H1 (cell line): ENCODE results near the gene HTR2C.

ENCODE experiments used
- CHD2 ChIP-seq: IDR thresholded peaks from 2 replicates; pipeline ENCODE4 v1.6.1; 2012; ENCODE audit warnings: low read length, improper control_type of control experiment
- CTCF ChIP-seq, 3 experiments: IDR thresholded peaks; 1 replicate in 2 of 3; 2 replicates in 1 of 3; pipeline versions ENCODE4 v1.5.1 to v1.6.1; 2011; ENCODE audit warnings: low read length in 3 of 3, mild to moderate bottlenecking in 3 of 3, inconsistent platforms in 2 of 3, low read depth in 1 of 3, moderate library complexity in 1 of 3; ENCODE audit not compliant: insufficient read depth in 1 of 3; ENCODE audit errors: control extremely low read depth in 1 of 3
- EZH2 ChIP-seq: fragments of 200-600 bp; sonication (generic); IDR thresholded peaks from 2 replicates; pipeline ENCODE4 v1.7.1; 2012; ENCODE audit warnings: low read depth, mild to moderate bottlenecking, moderate library complexity, low read length, inconsistent platforms; ENCODE audit not compliant: severe bottlenecking
- POLR2A ChIP-seq, 2 experiments: IDR thresholded peaks; 1 replicate in 1 of 2; 2 replicates in 1 of 2; pipeline ENCODE4 v1.6.1; 2011; ENCODE audit warnings: low read depth in 2 of 2, low read length in 2 of 2, mild to moderate bottlenecking in 2 of 2; ENCODE audit errors: control extremely low read depth in 1 of 2
- POLR2AphosphoS5 ChIP-seq: IDR thresholded peaks from 2 replicates; pipeline ENCODE4 v1.6.1; 2011; ENCODE audit warnings: low read depth, low read length
- RAD21 ChIP-seq, 2 experiments: IDR thresholded peaks in 1 of 2; conservative IDR thresholded peaks in 1 of 2; 2 replicates each; pipeline ENCODE4 v1.6.1; 2011; ENCODE audit warnings: low read depth in 2 of 2, low read length in 2 of 2, improper control_type of control experiment in 1 of 2, inconsistent platforms in 1 of 2, mild to moderate bottlenecking in 1 of 2, moderate library complexity in 1 of 2
- TCF12 ChIP-seq: IDR thresholded peaks from 2 replicates; pipeline ENCODE4 v1.6.1; 2011; ENCODE audit warnings: low read depth, mild to moderate bottlenecking, low read length

DNA sequence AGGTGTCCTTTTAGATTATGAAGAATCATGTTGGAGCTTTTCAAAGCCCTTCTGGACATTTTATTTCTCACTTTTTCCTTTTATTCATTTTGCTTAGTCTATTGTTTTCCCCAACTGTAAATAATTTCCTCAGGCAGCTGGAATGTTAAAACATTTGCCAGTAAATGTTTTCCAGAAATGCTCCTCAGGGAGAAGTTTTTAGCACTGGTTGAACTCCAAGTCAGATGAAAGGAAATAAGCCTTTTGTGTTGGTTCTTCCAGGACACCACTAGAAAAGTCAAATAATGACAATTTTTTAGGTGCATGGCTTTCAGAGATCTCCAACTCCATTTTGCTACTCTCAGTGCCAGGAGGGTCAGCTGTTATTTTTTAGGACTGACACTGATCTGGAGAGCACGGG, 305.6 kb downstream of the HTR2C start:
- no peak for TF ChIP-seq CTCF (IDR thresholded peaks at IDR 0.05; ENCODE audit: control extremely low read depth in 1 of 3, insufficient read depth in 1 of 3, low read depth in 1 of 3, low read length in 3 of 3)
- no peak for TF ChIP-seq TCF12
- TF ChIP-seq POLR2AphosphoS5 = no peak
- TF ChIP-seq EZH2 = no peak
- TF ChIP-seq POLR2A (IDR thresholded peaks at IDR 0.05; ENCODE audit: control extremely low read depth in 1 of 2, low read depth in 2 of 2, low read length in 2 of 2) = no peak
- TF ChIP-seq RAD21 (IDR thresholded peaks at IDR 0.05 in 1 of 2, conservative IDR thresholded peaks at IDR 0.05 in 1 of 2; ENCODE audit: low read depth in 2 of 2, low read length in 2 of 2) = no peak
- TF ChIP-seq CHD2 = no peak
